Measurements from ENCODE around the gene MRPL52. TPM values are rescaled to one million over a fixed set of nuclear protein-coding genes. Genes with fewer than 3 reads are reported as not detected.

Gene MRPL52
- total and polyA plus RNA-seq, 2 of the 13 experiments (the other 11 are each of a cell fraction or from before 2014, with no cell fraction given): 118 to 329 TPM

GRCh38 chr14:22854963-22855724, 25.5 kb downstream of the MRPL52 start (continued):
- TF ChIP-seq, protein P1, sequence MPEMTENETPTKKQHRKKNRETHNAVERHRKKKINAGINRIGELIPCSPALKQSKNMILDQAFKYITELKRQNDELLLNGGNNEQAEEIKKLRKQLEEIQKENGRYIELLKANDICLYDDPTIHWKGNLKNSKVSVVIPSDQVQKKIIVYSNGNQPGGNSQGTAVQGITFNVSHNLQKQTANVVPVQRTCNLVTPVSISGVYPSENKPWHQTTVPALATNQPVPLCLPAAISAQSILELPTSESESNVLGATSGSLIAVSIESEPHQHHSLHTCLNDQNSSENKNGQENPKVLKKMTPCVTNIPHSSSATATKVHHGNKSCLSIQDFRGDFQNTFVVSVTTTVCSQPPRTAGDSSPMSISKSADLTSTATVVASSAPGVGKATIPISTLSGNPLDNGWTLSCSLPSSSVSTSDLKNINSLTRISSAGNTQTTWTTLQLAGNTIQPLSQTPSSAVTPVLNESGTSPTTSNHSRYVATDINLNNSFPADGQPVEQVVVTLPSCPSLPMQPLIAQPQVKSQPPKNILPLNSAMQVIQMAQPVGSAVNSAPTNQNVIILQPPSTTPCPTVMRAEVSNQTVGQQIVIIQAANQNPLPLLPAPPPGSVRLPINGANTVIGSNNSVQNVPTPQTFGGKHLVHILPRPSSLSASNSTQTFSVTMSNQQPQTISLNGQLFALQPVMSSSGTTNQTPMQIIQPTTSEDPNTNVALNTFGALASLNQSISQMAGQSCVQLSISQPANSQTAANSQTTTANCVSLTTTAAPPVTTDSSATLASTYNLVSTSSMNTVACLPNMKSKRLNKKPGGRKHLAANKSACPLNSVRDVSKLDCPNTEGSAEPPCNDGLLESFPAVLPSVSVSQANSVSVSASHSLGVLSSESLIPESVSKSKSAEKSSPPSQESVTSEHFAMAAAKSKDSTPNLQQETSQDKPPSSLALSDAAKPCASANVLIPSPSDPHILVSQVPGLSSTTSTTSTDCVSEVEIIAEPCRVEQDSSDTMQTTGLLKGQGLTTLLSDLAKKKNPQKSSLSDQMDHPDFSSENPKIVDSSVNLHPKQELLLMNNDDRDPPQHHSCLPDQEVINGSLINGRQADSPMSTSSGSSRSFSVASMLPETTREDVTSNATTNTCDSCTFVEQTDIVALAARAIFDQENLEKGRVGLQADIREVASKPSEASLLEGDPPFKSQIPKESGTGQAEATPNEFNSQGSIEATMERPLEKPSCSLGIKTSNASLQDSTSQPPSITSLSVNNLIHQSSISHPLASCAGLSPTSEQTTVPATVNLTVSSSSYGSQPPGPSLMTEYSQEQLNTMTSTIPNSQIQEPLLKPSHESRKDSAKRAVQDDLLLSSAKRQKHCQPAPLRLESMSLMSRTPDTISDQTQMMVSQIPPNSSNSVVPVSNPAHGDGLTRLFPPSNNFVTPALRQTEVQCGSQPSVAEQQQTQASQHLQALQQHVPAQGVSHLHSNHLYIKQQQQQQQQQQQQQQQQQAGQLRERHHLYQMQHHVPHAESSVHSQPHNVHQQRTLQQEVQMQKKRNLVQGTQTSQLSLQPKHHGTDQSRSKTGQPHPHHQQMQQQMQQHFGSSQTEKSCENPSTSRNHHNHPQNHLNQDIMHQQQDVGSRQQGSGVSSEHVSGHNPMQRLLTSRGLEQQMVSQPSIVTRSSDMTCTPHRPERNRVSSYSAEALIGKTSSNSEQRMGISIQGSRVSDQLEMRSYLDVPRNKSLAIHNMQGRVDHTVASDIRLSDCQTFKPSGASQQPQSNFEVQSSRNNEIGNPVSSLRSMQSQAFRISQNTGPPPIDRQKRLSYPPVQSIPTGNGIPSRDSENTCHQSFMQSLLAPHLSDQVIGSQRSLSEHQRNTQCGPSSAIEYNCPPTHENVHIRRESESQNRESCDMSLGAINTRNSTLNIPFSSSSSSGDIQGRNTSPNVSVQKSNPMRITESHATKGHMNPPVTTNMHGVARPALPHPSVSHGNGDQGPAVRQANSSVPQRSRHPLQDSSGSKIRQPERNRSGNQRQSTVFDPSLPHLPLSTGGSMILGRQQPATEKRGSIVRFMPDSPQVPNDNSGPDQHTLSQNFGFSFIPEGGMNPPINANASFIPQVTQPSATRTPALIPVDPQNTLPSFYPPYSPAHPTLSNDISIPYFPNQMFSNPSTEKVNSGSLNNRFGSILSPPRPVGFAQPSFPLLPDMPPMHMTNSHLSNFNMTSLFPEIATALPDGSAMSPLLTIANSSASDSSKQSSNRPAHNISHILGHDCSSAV (CRISPR knock-in tag; IDR thresholded peaks at IDR 0.05; ENCODE audit: borderline replicate concordance): no peak
- TF ChIP-seq SNAI1 (CRISPR knock-in tag; IDR thresholded peaks at IDR 0.05; ENCODE audit: borderline replicate concordance) (no peak), POLR2G (IDR thresholded peaks at IDR 0.05; ENCODE audit: low read depth, low read length) (no peak), ZSCAN21 (CRISPR knock-in tag; IDR thresholded peaks at IDR 0.05; ENCODE audit: borderline replicate concordance) (0 out of 2 replicates have a peak, but pooled peaks have one; percentile 43), POLR2A (IDR thresholded peaks at IDR 0.05; ENCODE audit: insufficient read depth in 1 of 2, low read depth in 2 of 2, low read length in 2 of 2) (no peak), ESRRA (CRISPR knock-in tag; IDR thresholded peaks at IDR 0.05; ENCODE audit: low read depth) (no peak), KDM2A (CRISPR knock-in tag; IDR thresholded peaks at IDR 0.05; ENCODE audit: borderline replicate concordance, low read depth) (no peak), ZNF441 (CRISPR knock-in tag; IDR thresholded peaks at IDR 0.05; ENCODE audit: borderline replicate concordance) (no peak), ZNF547 (CRISPR knock-in tag; IDR thresholded peaks at IDR 0.05) (no peak), ZNF543 (CRISPR knock-in tag; IDR thresholded peaks at IDR 0.05) (no peak), ATRX (CRISPR knock-in tag; IDR thresholded peaks at IDR 0.05; ENCODE audit: borderline replicate concordance) (no peak), TAF1 (CRISPR knock-in tag; IDR thresholded peaks at IDR 0.05) (no peak), ZNF737 (CRISPR knock-in tag; IDR thresholded peaks at IDR 0.05; ENCODE audit: borderline replicate concordance) (no peak), BRF2 (CRISPR knock-in tag; IDR thresholded peaks at IDR 0.05) (no peak), ZNF12 (CRISPR knock-in tag; IDR thresholded peaks at IDR 0.05) (no peak)
- TF ChIP-seq, protein P2, sequence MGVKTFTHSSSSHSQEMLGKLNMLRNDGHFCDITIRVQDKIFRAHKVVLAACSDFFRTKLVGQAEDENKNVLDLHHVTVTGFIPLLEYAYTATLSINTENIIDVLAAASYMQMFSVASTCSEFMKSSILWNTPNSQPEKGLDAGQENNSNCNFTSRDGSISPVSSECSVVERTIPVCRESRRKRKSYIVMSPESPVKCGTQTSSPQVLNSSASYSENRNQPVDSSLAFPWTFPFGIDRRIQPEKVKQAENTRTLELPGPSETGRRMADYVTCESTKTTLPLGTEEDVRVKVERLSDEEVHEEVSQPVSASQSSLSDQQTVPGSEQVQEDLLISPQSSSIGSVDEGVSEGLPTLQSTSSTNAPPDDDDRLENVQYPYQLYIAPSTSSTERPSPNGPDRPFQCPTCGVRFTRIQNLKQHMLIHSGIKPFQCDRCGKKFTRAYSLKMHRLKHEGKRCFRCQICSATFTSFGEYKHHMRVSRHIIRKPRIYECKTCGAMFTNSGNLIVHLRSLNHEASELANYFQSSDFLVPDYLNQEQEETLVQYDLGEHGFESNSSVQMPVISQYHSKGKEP (CRISPR knock-in tag; IDR thresholded peaks at IDR 0.05): no peak
- TF ChIP-seq, protein P3, sequence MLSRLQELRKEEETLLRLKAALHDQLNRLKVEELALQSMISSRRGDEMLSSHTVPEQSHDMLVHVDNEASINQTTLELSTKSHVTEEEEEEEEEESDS (CRISPR knock-in tag; IDR thresholded peaks at IDR 0.05; ENCODE audit: borderline replicate concordance): no peak

Measured in HepG2 (cell line).